ENCODE results near the gene HOXD11.

The HOXD11 gene

DNA sequence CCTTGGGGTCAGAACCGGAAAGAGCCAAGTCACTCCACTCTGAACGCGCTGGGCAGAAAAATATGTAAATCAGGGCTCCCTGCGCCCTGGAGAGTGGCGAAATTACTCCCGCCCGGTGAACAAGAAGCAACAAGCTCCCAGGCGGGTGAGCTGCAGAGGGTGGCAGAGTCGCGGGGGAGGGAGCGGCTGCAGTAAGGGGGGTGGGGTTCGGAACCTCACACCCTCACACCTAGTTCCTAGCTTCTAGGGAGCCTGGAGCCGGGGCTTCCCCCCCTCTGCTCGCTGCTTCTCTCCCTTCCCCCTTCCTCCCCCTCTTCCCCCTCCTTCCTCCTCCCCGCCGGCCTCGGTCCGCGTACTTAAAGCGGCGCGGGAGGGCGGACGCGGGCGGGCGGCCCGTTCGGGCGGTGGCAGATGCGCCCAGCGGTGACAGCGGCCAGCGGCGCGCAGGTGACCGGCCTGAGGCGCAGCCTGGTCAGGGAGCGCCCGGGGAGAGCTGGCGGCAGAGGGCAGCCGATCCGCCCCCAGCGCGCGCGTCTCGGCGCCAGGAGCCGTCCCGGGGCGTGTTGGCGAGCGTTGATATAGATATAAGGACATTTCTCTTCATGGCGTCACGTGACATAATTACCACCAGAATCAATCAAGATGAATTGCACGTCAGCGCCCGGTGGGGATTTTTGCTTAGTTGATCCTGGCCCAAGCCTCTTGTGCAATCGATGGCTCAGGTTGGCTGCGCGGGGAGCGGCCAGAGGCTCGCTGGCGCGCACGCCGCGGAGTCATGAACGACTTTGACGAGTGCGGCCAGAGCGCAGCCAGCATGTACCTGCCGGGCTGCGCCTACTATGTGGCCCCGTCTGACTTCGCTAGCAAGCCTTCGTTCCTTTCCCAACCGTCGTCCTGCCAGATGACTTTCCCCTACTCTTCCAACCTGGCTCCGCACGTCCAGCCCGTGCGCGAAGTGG lies at the start of gene HOXD11:
TSS of gene HOXD11 (plus strand) at position 700 of the 959 bp plus-strand sequence. CDS start at position 776, 76 bp downstream.
- no peak for DNase-seq (ENCODE audit: low read depth in 1 of 2, low spot score in 1 of 2)

DNA sequence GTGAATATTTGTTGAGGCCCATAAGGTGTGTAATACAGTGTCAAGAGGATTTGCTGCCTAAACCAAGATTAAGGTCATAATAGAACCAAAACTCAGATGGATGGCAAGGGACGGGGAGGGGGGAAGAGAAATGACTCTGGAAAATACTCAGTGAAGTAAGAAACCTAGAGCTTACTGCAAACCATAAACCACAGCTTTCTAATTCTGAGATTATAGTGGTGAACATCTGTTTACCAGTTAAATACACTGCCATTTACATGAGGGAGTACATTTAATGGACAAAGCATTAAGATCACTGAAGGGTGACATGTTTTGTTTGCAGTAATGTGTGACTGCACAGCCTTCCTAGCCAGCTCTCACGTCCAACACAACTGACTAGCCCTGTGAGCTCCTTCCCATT lies 43.1 kb upstream of the HOXD11 start:
- no peak for DNase-seq (ENCODE audit: low read depth in 1 of 2, low spot score in 1 of 2)

DNA sequence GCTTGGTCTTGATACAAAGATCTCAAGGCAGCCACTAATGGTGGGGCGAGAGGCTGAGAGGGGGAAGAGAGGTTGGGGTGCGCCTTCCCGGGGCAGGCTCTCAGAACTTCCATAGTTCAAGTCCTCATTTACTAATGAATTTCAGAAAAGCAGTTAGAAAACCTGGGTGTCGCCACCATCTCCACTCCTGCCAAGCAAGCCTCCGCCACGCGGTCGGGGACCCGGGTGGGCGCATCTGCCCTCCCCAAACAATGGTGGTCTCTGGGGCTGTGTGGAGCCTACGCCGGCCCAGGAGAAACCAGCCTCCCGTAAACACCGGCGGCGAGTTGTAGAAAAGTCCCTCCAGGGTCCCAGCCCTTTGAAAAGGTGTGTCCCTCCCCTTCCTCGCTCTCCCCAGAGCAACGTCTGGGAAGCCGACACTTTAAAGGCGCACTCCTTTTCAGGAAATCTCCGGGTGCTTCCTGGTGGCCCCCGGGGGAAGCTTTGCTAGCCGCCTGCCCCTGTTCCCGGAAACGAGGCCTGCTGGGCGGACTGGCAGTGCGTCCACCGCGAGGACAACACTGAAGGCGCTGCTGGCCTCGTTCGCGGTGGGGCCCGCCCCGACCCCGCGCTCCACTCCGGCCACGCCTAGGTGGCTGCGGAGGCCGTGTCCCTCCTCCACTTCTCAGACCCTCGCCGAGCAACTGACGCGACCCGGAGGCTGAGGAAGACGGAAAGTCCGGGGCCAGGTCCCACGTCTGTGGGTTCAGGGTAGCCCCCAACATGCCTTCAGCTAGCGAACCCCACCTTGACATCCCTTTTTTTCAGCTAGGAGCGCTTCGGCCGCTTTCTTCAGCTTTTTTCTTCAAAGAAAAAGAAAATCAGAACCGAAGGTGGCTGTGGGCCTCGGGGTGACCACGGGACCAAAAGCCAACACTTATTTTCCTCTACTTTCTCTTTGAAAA lies 40.2 kb upstream of the HOXD11 start:
- DNase-seq (ENCODE audit: low read depth in 1 of 2, low spot score in 1 of 2) = no peak

DNA sequence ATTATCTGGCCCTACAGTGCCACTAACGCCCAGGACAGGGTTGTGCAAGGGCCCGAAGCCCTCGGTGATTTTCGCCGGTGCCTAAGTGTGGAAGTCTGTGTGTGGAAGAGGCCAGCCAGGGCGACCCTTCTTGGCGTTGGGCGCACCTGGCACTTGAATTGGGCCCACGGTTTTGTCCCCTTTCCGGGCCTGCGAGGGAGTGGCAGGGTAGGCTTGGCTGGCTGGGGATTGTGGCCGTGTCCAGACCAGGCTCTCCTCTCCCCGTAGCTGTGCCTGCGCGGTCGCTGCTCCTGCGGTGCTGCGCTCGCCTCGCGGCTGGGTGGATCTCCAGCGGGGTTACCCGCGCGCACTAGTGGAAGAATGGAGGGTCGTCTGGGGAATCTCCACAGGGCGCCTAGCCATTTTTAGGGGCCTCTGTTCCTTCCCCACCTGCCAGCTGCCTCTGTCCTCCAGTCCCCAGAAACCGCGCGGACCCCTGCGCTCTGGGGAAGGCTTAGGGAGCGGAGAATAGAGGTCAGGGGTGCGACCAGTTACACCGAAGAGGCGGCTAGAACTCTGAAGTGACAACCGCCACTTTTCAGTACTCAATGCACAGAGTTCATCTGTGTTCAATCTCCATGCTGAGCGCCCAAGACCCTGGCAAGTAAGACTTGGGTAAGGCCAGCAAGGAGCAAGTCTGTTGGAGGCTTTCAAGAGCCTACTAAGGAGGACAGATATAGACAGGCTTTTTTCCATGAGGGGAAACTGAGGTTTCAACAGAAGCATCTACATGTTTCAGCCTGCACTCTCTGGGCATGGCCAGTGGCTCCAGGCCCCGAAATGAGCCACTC lies 39.3 kb upstream of the HOXD11 start:
- DNase-seq (ENCODE audit: low read depth in 1 of 2, low spot score in 1 of 2) = no peak

- DNase-seq (ENCODE audit: low read depth in 1 of 2, low spot score in 1 of 2) = no peak
These were observed 38.7 kb upstream of the HOXD11 start for GRCh38 chr2:176068419-176068832.

DNA sequence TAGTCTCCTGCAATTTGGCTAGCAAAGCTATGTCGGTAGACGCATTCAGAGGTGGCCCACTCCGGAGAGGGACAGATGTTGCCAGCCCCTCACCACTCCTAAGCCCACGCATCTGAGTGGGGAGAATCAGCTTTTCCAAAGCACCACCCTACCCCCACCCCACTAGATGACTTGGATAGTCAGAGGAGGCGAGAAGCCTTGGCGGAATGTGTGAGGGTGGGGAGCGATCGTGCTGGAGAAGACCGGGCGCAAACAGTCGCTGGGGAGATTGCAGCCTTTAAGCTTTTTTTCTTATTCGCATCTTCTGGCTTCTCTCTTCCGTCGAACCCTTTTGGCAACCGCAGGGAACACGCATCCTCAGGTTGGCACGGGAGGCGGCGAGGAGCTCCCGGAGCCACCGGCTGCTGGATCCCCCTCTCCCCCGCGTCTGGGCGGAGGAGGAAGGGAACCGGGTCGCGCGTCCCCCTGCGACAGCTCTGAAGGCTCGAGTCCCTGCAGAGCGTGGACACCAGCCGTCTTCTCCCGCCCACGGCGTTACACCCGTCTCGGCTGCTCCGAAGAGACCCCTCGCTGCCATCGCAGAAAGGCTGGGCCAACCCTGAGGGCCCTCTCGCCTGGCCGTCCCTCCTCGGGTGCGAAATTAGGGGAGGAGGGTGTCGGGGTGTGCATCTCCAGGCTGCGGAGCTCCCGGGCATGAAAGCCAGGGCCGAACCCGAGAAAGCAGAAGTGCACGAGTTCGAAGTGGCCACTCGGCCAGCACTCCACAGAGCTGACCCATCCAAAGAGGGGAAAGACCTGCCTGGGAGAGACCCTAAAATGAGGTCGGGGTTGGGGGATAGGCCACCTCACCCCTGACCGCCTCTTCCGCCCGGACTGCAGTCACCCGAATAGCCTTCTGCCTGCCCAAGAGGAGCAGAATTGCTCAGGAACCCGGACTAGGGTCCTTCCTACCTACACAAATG lies 35.5 kb upstream of the HOXD11 start:
- DNase-seq (ENCODE audit: low read depth in 1 of 2, low spot score in 1 of 2) = no peak

DNA sequence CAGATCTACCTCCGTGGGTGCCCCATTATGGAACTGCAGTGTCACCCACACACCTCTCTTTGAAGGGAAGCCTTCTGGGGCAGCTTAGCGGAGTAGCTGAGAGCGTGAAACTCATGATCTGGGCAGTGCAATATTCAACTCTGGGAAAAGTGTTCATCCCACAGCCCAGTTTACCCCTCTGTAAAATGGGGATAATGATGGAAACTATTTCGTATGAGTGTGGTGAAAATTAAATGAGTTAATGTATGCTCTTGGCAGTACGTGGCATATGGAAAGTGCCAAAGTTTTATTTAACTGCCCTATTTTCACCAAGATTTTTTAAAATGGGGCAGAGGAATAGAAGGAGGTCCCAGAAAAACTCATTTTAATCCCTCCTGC lies 34.8 kb upstream of the HOXD11 start:
- DNase-seq (ENCODE audit: low read depth in 1 of 2, low spot score in 1 of 2) = no peak

GRCh38 chr2:176072951-176073904 lies 33.9 kb upstream of the HOXD11 start:
- no peak for DNase-seq (ENCODE audit: low read depth in 1 of 2, low spot score in 1 of 2)

GRCh38 chr2:176074919-176075425 lies 32.1 kb upstream of the HOXD11 start:
- DNase-seq (ENCODE audit: low read depth in 1 of 2, low spot score in 1 of 2) = no peak

- DNase-seq (ENCODE audit: low read depth in 1 of 2, low spot score in 1 of 2) = no peak
These were observed 31.6 kb upstream of the HOXD11 start for GRCh38 chr2:176075481-176075880.

DNA sequence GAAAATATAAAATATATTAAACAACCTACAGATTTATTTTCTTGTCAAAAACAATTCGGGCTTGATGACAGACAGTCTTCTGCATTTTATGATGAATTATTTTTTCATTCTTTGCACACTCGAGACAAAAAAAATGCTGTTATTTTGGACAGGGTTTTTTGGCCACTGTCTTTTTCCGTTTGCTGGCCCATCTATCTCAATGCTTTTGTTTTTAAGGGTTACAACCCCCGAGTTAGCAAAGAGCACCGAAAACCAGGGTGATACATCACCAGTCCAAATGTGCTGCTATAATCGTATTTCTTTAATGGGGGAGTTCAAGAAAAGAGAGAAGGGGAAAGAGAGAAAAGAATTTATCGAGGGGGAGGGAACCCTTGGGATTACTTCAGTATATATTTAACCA lies 31.0 kb upstream of the HOXD11 start:
- no peak for DNase-seq (ENCODE audit: low read depth in 1 of 2, low spot score in 1 of 2)

GRCh38 chr2:176076796-176077195 lies 30.3 kb upstream of the HOXD11 start:
- no peak for DNase-seq (ENCODE audit: low read depth in 1 of 2, low spot score in 1 of 2)

DNA sequence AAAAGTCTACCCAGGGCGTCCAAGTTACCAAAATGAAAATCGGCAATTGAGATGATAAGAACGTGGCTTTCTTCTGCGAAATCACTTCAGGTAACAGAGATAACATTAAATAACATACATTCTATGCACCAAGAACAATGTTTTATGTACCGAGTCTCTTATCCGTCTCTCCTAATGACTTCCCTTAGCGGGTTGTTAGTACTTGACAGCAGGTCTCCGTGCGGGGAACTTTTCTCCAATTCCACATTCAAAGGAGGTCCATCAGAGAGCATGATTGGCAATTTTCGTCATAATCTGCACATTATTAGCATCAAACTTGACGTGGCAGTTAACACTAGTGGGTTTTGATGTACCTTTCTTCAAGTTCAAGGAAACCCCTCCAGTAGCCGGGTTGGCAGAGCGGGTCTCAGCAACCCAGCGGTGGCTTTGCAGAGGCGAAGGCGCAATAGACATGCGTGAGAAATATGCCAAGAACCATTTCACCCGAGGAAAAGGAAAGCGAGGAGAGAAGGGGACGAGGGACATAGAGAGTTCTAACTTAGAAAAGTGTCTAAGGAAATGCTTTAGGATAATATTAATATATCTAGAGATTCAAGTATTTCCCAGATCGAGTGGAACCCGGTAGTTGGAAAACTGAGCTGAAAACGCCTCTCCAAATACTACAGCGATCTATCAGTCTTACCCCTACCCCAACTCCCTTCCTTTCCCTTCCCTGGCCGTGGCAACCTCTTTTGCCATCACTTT lies 28.4 kb upstream of the HOXD11 start:
- no peak for DNase-seq (ENCODE audit: low read depth in 1 of 2, low spot score in 1 of 2)

DNA sequence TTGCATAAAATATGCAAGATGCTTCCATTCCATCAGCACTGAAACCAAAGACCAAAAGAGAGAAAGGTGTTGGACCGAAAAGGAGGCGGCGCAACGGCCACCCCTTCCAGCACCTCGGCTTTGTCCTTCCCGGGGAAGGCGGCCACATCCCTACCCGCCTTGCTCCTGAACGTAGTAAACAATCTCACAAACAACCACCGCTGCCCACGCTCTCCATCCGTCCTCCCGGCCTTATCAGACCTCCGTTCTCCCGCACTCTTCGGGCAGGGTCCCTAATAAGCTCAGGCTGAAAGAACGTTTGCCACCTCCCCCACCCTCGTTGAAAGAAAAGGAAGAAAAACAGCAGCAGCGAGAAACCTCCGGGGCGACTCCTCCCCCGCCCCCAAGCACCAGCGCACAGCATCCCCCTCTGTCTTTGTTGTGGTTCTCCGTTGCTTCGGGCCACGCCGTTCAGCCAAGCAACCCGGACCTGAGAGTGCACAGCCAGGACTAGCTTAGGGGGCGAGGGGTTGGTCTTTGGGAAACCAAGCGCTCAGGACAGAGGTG lies 27.7 kb upstream of the HOXD11 start:
- DNase-seq (ENCODE audit: low read depth in 1 of 2, low spot score in 1 of 2) = no peak

DNA sequence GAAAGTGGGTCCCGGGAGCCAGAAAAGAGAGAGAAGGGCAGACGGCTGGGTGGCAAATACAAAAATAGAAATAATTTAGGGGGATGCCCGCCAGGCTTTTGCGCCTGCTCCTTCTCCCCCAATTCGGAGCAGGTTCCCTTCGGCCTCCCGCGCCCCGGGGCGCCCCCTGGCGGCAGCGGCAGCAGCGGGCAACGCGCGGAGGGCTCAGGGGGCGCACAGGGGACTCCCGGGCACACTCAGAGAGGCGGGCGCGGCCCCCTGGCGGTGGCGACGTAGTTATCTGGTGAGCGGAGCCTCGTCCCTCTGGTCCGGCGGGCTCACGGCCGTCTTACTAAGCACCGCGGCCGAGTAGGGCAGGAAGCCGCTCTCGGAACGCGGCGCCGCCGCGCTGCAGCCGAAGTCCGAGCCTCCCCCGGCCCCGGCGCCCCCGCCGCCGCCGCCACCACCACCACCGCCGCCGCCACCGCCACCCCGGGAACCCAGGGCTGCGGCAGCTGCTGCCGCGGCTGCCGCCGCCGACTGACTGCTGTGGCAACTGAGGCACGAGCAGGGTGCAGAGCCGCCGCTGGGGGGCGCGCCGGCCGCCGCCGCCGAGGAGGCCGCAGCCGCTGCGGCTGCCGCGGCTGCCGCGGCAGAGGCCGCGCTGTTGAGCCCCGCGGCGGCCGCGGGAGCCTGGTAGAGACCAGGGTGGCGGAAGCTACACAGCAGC lies 27.1 kb upstream of the HOXD11 start:
- DNase-seq (ENCODE audit: low read depth in 1 of 2, low spot score in 1 of 2) = no peak

DNA sequence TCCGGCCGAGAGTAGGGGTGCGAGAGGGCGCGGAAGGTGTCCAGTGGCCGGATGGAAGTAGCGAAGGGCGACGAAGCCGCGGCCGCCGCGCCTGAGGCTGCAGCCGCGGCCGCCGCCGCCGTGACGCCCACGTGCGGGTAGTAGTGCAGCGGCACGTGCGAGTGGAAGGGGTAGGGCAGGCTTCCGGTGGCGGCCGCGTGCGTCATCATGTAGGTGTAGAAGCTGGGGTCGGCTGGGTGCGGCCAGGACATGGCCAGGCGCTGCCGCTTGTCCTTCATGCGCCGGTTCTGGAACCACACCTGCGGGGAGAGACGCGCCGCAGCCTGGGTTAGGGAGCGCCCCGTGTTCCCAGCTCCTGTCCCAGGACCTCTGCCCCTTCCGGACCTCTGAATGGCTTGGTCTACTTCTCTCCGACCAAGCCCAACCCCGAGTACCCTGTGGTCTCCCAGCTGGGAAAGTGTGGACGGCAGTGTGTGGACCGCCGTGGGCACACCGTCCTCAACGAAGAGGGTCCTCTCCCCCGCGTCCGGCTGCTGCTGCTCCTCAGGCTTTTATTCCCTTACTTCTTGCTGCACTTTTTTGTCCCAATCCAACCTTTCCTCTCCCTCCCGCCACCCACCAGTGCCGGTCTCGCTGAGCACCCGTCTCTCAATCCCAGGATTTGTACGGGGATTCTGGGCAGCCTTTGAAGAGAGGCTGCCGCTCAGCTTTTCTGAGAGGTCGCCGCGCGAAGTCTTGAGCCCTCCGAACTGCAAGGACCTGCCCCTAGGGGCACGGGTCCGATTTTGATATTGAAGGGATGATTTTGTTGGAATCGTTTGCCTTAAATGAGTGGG lies 26.3 kb upstream of the HOXD11 start:
- no peak for DNase-seq (ENCODE audit: low read depth in 1 of 2, low spot score in 1 of 2)

All from activated CD4-positive, alpha-beta T cell treated with anti-CD3 and anti-CD28 coated beads, Interleukin-2, amount 50 U/mL, for 24 hours (primary cell).